K562 (cell line): ENCODE measurements around the gene TGFBR2. TPM values are rescaled to one million over a fixed set of nuclear protein-coding genes. Genes with fewer than 3 reads are reported as not detected.

Source experiments
- ATAC-seq: fragments of 200-7000 bp; cut with Tn5 transposase; 3 replicates; pipeline ENCODE4 v1.9.1; 2020; ENCODE audit warnings: moderate library complexity
- BruUV-seq: library from RNA; stranded (reverse); fragments of 400-500 nt; replicated peaks from 2 replicates; lab custom pipeline; 2021; lab: Mats Ljungman, UMichigan
- CTCF ChIA-PET: fragments of 300-600 bp; formaldehyde crosslinking; extraction: SDS; loops from one replicate; lab custom pipeline; 2021; ENCODE audit warnings: low intra/inter-chr PET ratio; lab: Yijun Ruan, JAX
- POLR2A ChIA-PET: fragments of 300-600, 350-650 bp; sonication (Branson Sonifier 250); formaldehyde crosslinking; extraction: SDS; loops from one replicate; lab custom pipeline; 2021; ENCODE audit warnings: antibody characterized with exemption, inconsistent platforms; lab: Yijun Ruan, JAX
- DNase-seq, 4 experiments: peaks; one replicate each; pipeline versions ENCODE4 v3.0.0 to v3.0.0-alpha.2; 2011 to 2018; ENCODE audit warnings: low spot score in 3 of 4, mixed read lengths in 3 of 4; ENCODE audit errors: extremely low read depth in 1 of 4
- FAIRE-seq: peaks from 2 replicates; lab custom pipeline; 2011; peaks lifted over from hg19 to GRCh38; lab: Jason Lieb, UNC
- H2AFZ ChIP-seq: 2 replicates; pipeline ENCODE4 v1.6.0; 2011; ENCODE audit warnings: low read depth, low read length, control low read depth, inconsistent platforms
- H3K27ac ChIP-seq: fragments of 200-600 bp; 3 replicates; pipeline ENCODE4 v1.8.0; 2011; ENCODE audit warnings: low read depth, mild to moderate bottlenecking, control low read depth, inconsistent platforms, low read length, moderate library complexity, mixed read lengths; ENCODE audit errors: extremely low read depth
- H3K27me3 ChIP-seq, 2 experiments: fragments of 300-600 bp in 1 of 2; 2 replicates in 1 of 2; 3 replicates in 1 of 2; pipeline versions ENCODE4 v1.6.0 to v1.8.0; 2011; ENCODE audit warnings: inconsistent platforms in 2 of 2, low read length in 2 of 2, mild to moderate bottlenecking in 1 of 2, mixed read lengths in 1 of 2, moderate library complexity in 1 of 2; ENCODE audit not compliant: control insufficient read depth in 2 of 2, insufficient read depth in 2 of 2
- H3K36me3 ChIP-seq: fragments of 300-600 bp; 3 replicates; pipeline ENCODE4 v1.8.0; 2011; ENCODE audit warnings: mild to moderate bottlenecking, low read length, inconsistent platforms; ENCODE audit not compliant: control insufficient read depth, insufficient read depth
- H3K4me1 ChIP-seq, 2 experiments: fragments of 200-600 bp in 1 of 2; replicated peaks in 1 of 2; 2 replicates in 1 of 2; 3 replicates in 1 of 2; pipeline versions ENCODE4 v1.5.1 to v1.8.0; 2011; ENCODE audit warnings: inconsistent platforms in 2 of 2, low read length in 2 of 2, mild to moderate bottlenecking in 1 of 2, mixed read lengths in 1 of 2, moderate library complexity in 1 of 2; ENCODE audit not compliant: control insufficient read depth in 2 of 2, insufficient read depth in 2 of 2
- H3K4me2 ChIP-seq: 2 replicates; pipeline ENCODE4 v1.6.1; 2011; ENCODE audit warnings: low read length, control low read depth, inconsistent platforms, mixed read lengths; ENCODE audit not compliant: insufficient read depth
- H3K4me3 ChIP-seq: fragments of 200-600 bp; sonication (generic), shearing (Covaris generic); 2 replicates; pipeline ENCODE4 v1.5.1; 2016; ENCODE audit warnings: control low read depth, inconsistent platforms
- H3K79me2 ChIP-seq: fragments of 200-600 bp; 3 replicates; pipeline ENCODE4 v1.8.0; 2011; ENCODE audit warnings: low read length, inconsistent platforms; ENCODE audit not compliant: control insufficient read depth, insufficient read depth
- H3K9ac ChIP-seq, 2 experiments: 2 replicates each; pipeline versions ENCODE4 v1.6.0 to v1.6.1; 2011; ENCODE audit warnings: low read depth in 2 of 2, low read length in 2 of 2, control low read depth in 1 of 2, inconsistent platforms in 1 of 2, mild to moderate bottlenecking in 1 of 2, mixed read lengths in 1 of 2; ENCODE audit not compliant: insufficient read depth in 1 of 2
- H3K9me1 ChIP-seq: one replicate; pipeline ENCODE4 v1.6.0; 2011; ENCODE audit warnings: inconsistent platforms, mild to moderate bottlenecking, low read length, moderate library complexity; ENCODE audit not compliant: control insufficient read depth, insufficient read depth
- H3K9me3 ChIP-seq: replicated peaks from 2 replicates; pipeline ENCODE4 v1.5.1; 2011; ENCODE audit warnings: low read depth, low read length, inconsistent platforms; ENCODE audit not compliant: control insufficient read depth, insufficient read depth
- H4K20me1 ChIP-seq: replicated peaks from 2 replicates; pipeline ENCODE4 v1.6.1; 2011; ENCODE audit warnings: low read length, inconsistent platforms, mixed read lengths; ENCODE audit not compliant: control insufficient read depth, insufficient read depth
- ILF3 ChIP-seq: fragments of 450-650 bp; IDR thresholded peaks from 2 replicates; pipeline ENCODE4 v1.6.1; 2018; ENCODE audit warnings: antibody characterized with exemption, mild to moderate bottlenecking, moderate library complexity, borderline replicate concordance
- NFRKB ChIP-seq: fragments of 450-650 bp; IDR thresholded peaks from 2 replicates; pipeline ENCODE4 v1.6.1; 2016; ENCODE audit warnings: low read depth
- PHF20 ChIP-seq: fragments of 450-650 bp; IDR thresholded peaks from 2 replicates; pipeline ENCODE4 v1.6.1; 2018; ENCODE audit not compliant: partially characterized antibody
- PTRF ChIP-seq: fragments of 450-650 bp; IDR thresholded peaks from 2 replicates; pipeline ENCODE4 v1.6.1; 2016; ENCODE audit warnings: mild to moderate bottlenecking, missing genetic modification characterization, missing compliant biosample characterization
- STAG1 ChIP-seq: sonication (generic); formaldehyde crosslinking; IDR thresholded peaks from 2 replicates; pipeline ENCODE4 v1.5.0; 2020; ENCODE audit warnings: missing genetic modification reagents, borderline replicate concordance
- WHSC1 ChIP-seq: IDR thresholded peaks from one replicate; pipeline ENCODE4 v1.6.1; 2012; ENCODE audit warnings: low read length, control low read depth, inconsistent platforms
- ZFP1 ChIP-seq: fragments of 450-650 bp; formaldehyde crosslinking; IDR thresholded peaks from 2 replicates; pipeline ENCODE4 v1.4.0; 2020; ENCODE audit warnings: mild to moderate bottlenecking, mixed read lengths
- ZNF224 ChIP-seq: sonication (generic); formaldehyde crosslinking; IDR thresholded peaks from 2 replicates; pipeline ENCODE4 v1.8.0; 2022; ENCODE audit warnings: mild to moderate bottlenecking, missing genetic modification reagents
- ZNF253 ChIP-seq: fragments of 250-450 bp; sonication (Bioruptor Pico); conservative IDR thresholded peaks from 2 replicates; pipeline ENCODE4 v1.6.1; 2021; ENCODE audit warnings: mild to moderate bottlenecking
- ZNF518B ChIP-seq: fragments of 250-450 bp; sonication (Bioruptor Pico); IDR thresholded peaks from 2 replicates; pipeline ENCODE4 v1.5.0; 2021; ENCODE audit warnings: mild to moderate bottlenecking, moderate library complexity
- ZNF668 ChIP-seq: fragments of 250-450 bp; sonication (Bioruptor Pico); IDR thresholded peaks from 2 replicates; pipeline ENCODE4 v1.8.0; 2022; ENCODE audit warnings: mild to moderate bottlenecking, inconsistent platforms
- ZNF785 ChIP-seq: fragments of 250-450 bp; sonication (Bioruptor Pico); IDR thresholded peaks from 2 replicates; pipeline ENCODE4 v1.4.0; 2020; ENCODE audit warnings: mild to moderate bottlenecking
- WGBS: fragments of 100-300 bp; shearing (Covaris generic); methylation state at CpG from one replicate; pipeline ENCODE4 v1.1.6; 2016; ENCODE audit warnings: low coverage, mixed read lengths; ENCODE audit not compliant: insufficient coverage; ENCODE audit errors: missing lambda C conversion rate; 5-methylcytosine and 5-hydroxymethylcytosine counted together
- in situ Hi-C: fragments of 300-500 bp; cut with MboI; formaldehyde crosslinking; loops from 4 replicates; pipeline ENCODE4 v1.15.0; 2018; ENCODE audit warnings: inconsistent platforms, mixed read lengths
- intact Hi-C: fragments of 100-400 bp; cut with micrococcal nuclease; formaldehyde crosslinking; loops from 2 replicates; pipeline ENCODE4 v1.14.2; 2022
- polyA plus RNA-seq, 8 experiments: library from polyadenylated mRNA; depleted of rRNA in 4 of 8; stranded (reverse) in 5 of 8; unstranded in 3 of 8; fragments of >200 nt; fragmentation: Nextera tagmentation in 2 of 8; fragmentation: Illumina TruSeq in 1 of 8; extraction: Ambion mirVana in 2 of 8; extraction: Trizol in 1 of 8; gene quantifications; 2 replicates each; pipeline versions ENCODE4 v1.2.1 to v1.2.3, GENCODE V29; 2011 to 2014; ENCODE audit warnings: inconsistent platforms in 1 of 8, missing spikeins in 1 of 8
- total RNA-seq, 7 experiments: library from RNA; depleted of rRNA in 6 of 7; stranded (reverse); fragments of >200 nt in 6 of 7; fragmentation: Illumina TruSeq in 2 of 7; extraction: Trizol in 2 of 7; gene quantifications; 2 replicates each; pipeline versions ENCODE4 v1.2.1 to v1.2.3, GENCODE V29; 2011 to 2021; ENCODE audit warnings: low replicate concordance in 1 of 7

Gene TGFBR2
- total and polyA plus RNA-seq, 9 of the 15 experiments (the other 6 are each of a cell fraction or from before 2014, with no cell fraction given): 0.11 to 0.84 (median 0.24) TPM

DNA sequence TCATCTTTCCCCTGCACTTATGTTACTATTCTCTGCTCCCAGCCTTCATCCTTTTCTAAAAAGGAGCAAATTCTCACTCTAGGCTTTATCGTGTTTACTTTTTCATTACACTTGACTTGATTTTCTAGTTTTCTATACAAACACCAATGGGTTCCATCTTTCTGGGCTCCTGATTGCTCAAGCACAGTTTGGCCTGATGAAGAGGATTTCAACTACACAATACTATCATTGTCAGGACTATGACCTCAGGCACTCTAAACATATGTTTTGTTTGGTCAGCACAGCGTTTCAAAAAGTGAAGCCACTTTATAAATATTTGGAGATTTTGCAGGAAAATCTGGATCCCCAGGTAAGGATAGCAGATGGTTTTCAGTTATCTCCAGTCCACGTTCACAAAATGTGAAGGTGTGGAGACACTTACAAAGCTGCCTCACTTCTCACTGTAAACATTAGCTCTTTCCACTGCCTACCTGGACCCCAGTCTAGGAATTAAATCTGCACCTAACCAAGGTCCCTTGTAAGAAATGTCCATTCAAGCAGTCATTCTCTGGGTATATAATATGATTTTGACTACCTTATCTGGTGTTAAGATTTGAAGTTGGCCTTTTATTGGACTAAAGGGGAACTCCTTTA is 86.2 kb downstream of the TGFBR2 start (continued):
- TF ChIP-seq PTRF: no peak
- TF ChIP-seq ILF3: no peak
- no peak for TF ChIP-seq WHSC1
- TF ChIP-seq NFRKB: no peak
- no peak for TF ChIP-seq ZNF224
- TF ChIP-seq ZNF253: no peak
- TF ChIP-seq, all 486 proteins: peak for 0

DNA sequence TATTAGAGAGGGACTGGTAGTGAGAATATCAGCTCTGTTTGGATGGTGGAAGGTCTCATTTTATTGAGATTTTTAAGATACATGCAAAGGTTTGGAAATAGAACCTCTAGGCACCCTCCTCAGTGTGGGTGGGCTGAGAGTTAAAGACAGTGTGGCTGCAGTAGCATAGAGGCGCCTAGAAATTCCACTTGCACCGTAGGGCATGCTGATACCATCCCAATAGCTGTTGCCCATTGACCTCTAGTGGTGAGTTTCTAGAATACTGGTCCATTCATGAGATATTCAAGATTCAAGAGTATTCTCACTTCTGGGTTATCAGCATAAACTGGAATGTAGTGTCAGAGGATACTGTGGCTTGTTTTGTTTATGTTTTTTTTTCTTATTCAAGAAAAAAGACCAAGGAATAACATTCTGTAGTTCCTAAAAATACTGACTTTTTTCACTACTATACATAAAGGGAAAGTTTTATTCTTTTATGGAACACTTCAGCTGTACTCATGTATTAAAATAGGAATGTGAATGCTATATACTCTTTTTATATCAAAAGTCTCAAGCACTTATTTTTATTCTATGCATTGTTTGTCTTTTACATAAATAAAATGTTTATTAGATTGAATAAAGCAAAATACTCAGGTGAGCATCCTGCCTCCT is 87.2 kb downstream of the TGFBR2 start:
- ChIA-PET POLR2A (interaction anchor here (1.4 kb wide), 1 partner anchor 22 kb away, joined by 3 read pairs; no protein-coding TSS in a partner anchor), CTCF (no interaction called here)
- Histone ChIP-seq H3K4me1 (no peaks in the 10 kb centered on the region), H3K9me1 (no peaks in the 10 kb centered on the region), H3K4me2 (no peak overlapping the region), H3K9me3 (no peaks in the 10 kb centered on the region), H3K9ac (no peak overlapping the region), H3K27ac (no peak overlapping the region), H2AFZ (no peak overlapping the region), H3K36me3 (no peaks in the 10 kb centered on the region), H3K4me3 (no peak overlapping the region), H3K27me3 (no peaks in the 10 kb centered on the region), H4K20me1 (no peaks in the 10 kb centered on the region), H3K79me2 (no peaks in the 10 kb centered on the region)
- no TSS peak for BruUV-seq
- in situ Hi-C loops: no loop called here
- DNase-seq: peak; percentile 17 to 34 (median 18)
- 0% methylated on average over 2 of the region's 2 CpGs for WGBS
- peak; percentile 77 for ATAC-seq
- intact Hi-C loops: loop anchor here (5.0 kb wide), 1 partner anchor 681 kb away; no protein-coding TSS in a partner anchor
- no peak for FAIRE-seq
- TF ChIP-seq ZNF668 (CRISPR knock-in tag): no peak
- TF ChIP-seq STAG1 (CRISPR knock-in tag): no peak
- no peak for TF ChIP-seq ZFP1 (CRISPR knock-in tag)
- TF ChIP-seq PHF20: no peak
- no peak for TF ChIP-seq ZNF785 (CRISPR knock-in tag)
- no peak for TF ChIP-seq ZNF518B
